Measurements from ENCODE around the gene GNAO1.

GRCh38 chr16:56262148-56262547 lies 70.9 kb downstream of the GNAO1 start:
- TF ChIP-seq CTCF (conservative IDR thresholded peaks at IDR 0.05; ENCODE audit: low read depth, low read length) (no peak), EZH2 (IDR thresholded peaks at IDR 0.05; ENCODE audit: borderline replicate concordance, low read depth, low read length, poor library complexity, severe bottlenecking) (no peak)
